ENCODE results near the gene MED10.

DNA sequence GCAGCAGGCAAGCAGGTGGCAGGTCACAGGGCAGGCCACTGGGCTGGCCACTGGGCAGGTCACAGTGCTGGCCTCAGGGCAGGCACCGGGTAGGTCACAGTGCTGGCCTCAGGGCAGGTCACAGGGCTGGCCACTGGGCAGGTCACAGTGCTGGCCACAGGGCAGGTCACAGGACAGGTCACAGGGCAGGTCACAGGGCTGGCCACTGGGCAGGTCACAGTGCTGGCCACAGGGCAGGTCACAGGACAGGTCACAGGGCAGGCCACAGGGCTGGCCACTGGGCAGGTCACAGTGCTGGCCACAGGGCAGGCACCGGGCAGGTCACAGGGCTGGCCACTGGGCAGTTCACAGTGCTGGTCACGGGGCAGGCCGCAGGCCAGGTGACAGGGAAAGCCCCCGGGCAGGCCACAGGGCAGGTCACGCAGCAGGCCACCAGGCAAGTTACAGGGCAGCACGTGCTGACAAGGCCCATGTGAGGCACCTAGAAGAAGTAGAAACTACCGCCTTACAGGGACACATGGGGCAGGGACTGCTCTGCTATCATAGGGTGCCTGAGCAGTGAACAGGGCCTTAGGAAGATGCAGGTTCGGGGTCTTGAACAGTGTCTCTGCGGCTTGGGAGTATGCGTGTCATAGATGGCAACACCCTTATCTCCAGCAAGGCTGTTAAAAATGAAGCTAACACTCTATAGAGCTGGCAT lies 18.6 kb upstream of the MED10 start:
- TF ChIP-seq, protein P1, sequence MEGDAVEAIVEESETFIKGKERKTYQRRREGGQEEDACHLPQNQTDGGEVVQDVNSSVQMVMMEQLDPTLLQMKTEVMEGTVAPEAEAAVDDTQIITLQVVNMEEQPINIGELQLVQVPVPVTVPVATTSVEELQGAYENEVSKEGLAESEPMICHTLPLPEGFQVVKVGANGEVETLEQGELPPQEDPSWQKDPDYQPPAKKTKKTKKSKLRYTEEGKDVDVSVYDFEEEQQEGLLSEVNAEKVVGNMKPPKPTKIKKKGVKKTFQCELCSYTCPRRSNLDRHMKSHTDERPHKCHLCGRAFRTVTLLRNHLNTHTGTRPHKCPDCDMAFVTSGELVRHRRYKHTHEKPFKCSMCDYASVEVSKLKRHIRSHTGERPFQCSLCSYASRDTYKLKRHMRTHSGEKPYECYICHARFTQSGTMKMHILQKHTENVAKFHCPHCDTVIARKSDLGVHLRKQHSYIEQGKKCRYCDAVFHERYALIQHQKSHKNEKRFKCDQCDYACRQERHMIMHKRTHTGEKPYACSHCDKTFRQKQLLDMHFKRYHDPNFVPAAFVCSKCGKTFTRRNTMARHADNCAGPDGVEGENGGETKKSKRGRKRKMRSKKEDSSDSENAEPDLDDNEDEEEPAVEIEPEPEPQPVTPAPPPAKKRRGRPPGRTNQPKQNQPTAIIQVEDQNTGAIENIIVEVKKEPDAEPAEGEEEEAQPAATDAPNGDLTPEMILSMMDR (IDR thresholded peaks at IDR 0.05; ENCODE audit: low read length) = no peak
- no peak for TF ChIP-seq EZH2 (IDR thresholded peaks at IDR 0.05; ENCODE audit: borderline replicate concordance, low read length)
